SW480 (cell line): ENCODE measurements around the gene MKS1.

ENCODE experiments used
- DNase-seq: peaks from one replicate; pipeline ENCODE4 v3.0.0-alpha.2; 2016; ENCODE audit warnings: low spot score

MKS1 gene

GRCh38 chr17:58200024-58200633, 18.9 kb downstream of the MKS1 start:
- peak; percentile 64 for DNase-seq

GRCh38 chr17:58196610-58197009, 22.4 kb downstream of the MKS1 start:
- no peak for DNase-seq

- no peak for DNase-seq
Observed at GRCh38 chr17:58195518-58196123, 23.4 kb downstream of the MKS1 start.

GRCh38 chr17:58193641-58194255, 25.3 kb downstream of the MKS1 start:
- no peak for DNase-seq

- DNase-seq = no peak
Observed at GRCh38 chr17:58192612-58193011, 26.4 kb downstream of the MKS1 start, which contains the start of gene EPX. Gene EPX (plus strand): TSS chr17:58192726. CDS start chr17:58192847, 121 bp downstream.

- DNase-seq = no peak
Observed at GRCh38 chr17:58191241-58191896, 27.7 kb downstream of the MKS1 start.

GRCh38 chr17:58189436-58190146, 29.5 kb downstream of the MKS1 start:
- DNase-seq = peak; percentile 58

GRCh38 chr17:58187675-58188074, 31.4 kb downstream of the MKS1 start:
- DNase-seq = no peak

- DNase-seq = no peak
Observed at GRCh38 chr17:58187063-58187462, 32.0 kb downstream of the MKS1 start.

GRCh38 chr17:58186591-58186990, 32.5 kb downstream of the MKS1 start:
- DNase-seq = no peak

GRCh38 chr17:58184986-58185761, 33.9 kb downstream of the MKS1 start:
- DNase-seq = no peak

GRCh38 chr17:58184308-58184985, 34.6 kb downstream of the MKS1 start:
- DNase-seq = peak; percentile 41

GRCh38 chr17:58183514-58183913, 35.5 kb downstream of the MKS1 start:
- no peak for DNase-seq

- no peak for DNase-seq
Observed at GRCh38 chr17:58181796-58182195, 37.3 kb downstream of the MKS1 start.

GRCh38 chr17:58176200-58176599, 42.9 kb downstream of the MKS1 start:
- no peak for DNase-seq

GRCh38 chr17:58174871-58175270, 44.2 kb downstream of the MKS1 start:
- DNase-seq = no peak

- peak; percentile 66 for DNase-seq
Observed at GRCh38 chr17:58172369-58173071, 46.5 kb downstream of the MKS1 start.

GRCh38 chr17:58170622-58171021, 48.4 kb downstream of the MKS1 start:
- no peak for DNase-seq

- DNase-seq = no peak
Observed at GRCh38 chr17:58166682-58167081, 52.4 kb downstream of the MKS1 start, which contains the start of gene OR4D2. Gene OR4D2 (plus strand): TSS chr17:58166982. CDS start chr17:58169656, 2,674 bp downstream.

- no peak for DNase-seq
Observed at GRCh38 chr17:58165981-58166380, 53.1 kb downstream of the MKS1 start.
